Measurements from ENCODE around the gene DHX32.

The DHX32 gene

GRCh38 chr10:125848371-125848770, 32.7 kb downstream of the DHX32 start:
- DNase-seq (ENCODE audit: low read depth), result no peak

GRCh38 chr10:125846894-125847293, 34.2 kb downstream of the DHX32 start:
- DNase-seq (ENCODE audit: low read depth), result no peak

- no peak for DNase-seq (ENCODE audit: low read depth)
Observed at GRCh38 chr10:125845617-125846016, 35.5 kb downstream of the DHX32 start.

GRCh38 chr10:125844751-125845221, 36.3 kb downstream of the DHX32 start:
- DNase-seq (ENCODE audit: low read depth), result no peak

GRCh38 chr10:125843603-125844329, 37.3 kb downstream of the DHX32 start:
- no peak for DNase-seq (ENCODE audit: low read depth)

GRCh38 chr10:125840955-125841354, 40.1 kb downstream of the DHX32 start:
- no peak for DNase-seq (ENCODE audit: low read depth)

GRCh38 chr10:125840406-125840805, 40.7 kb downstream of the DHX32 start:
- DNase-seq (ENCODE audit: low read depth), result no peak

GRCh38 chr10:125838802-125839575, 42.1 kb downstream of the DHX32 start:
- DNase-seq (ENCODE audit: low read depth), result no peak

GRCh38 chr10:125836746-125837145, 44.3 kb downstream of the DHX32 start:
- no peak for DNase-seq (ENCODE audit: low read depth)

- DNase-seq (ENCODE audit: low read depth), result no peak
Observed at GRCh38 chr10:125828311-125828710, 52.8 kb downstream of the DHX32 start.

GRCh38 chr10:125827133-125827532, 54.0 kb downstream of the DHX32 start:
- no peak for DNase-seq (ENCODE audit: low read depth)

- DNase-seq (ENCODE audit: low read depth), result no peak
Observed at GRCh38 chr10:125824736-125825135, 56.4 kb downstream of the DHX32 start.

- DNase-seq (ENCODE audit: low read depth), result no peak
Observed at GRCh38 chr10:125823663-125824251, 57.3 kb downstream of the DHX32 start.

GRCh38 chr10:125822878-125823662, 58.0 kb downstream of the DHX32 start, which contains the start of the genes BCCIP and UROS:
Gene BCCIP, plus strand, starts transcription at chr10:125823546. Its CDS starts 12 bp downstream, at chr10:125823558.
Gene UROS, minus strand, starts transcription at chr10:125823258. Its CDS starts 6,759 bp downstream, at chr10:125816499.
- peak; percentile 81 for DNase-seq (ENCODE audit: low read depth)

- DNase-seq (ENCODE audit: low read depth), result no peak
Observed at GRCh38 chr10:125820701-125821100, 60.4 kb downstream of the DHX32 start.

GRCh38 chr10:125817337-125817946, 63.6 kb downstream of the DHX32 start:
- DNase-seq (ENCODE audit: low read depth), result no peak

- no peak for DNase-seq (ENCODE audit: low read depth)
Observed at GRCh38 chr10:125816548-125816947, 64.5 kb downstream of the DHX32 start.

GRCh38 chr10:125815764-125816163, 65.3 kb downstream of the DHX32 start:
- no peak for DNase-seq (ENCODE audit: low read depth)

- no peak for DNase-seq (ENCODE audit: low read depth)
Observed at GRCh38 chr10:125812128-125812750, 68.9 kb downstream of the DHX32 start.

GRCh38 chr10:125811251-125811650, 69.8 kb downstream of the DHX32 start:
- no peak for DNase-seq (ENCODE audit: low read depth)

GRCh38 chr10:125808047-125808446, 73.0 kb downstream of the DHX32 start:
- DNase-seq (ENCODE audit: low read depth), result no peak

Data from fibroblast of the conjunctiva (primary cell).